Measurements from ENCODE around the gene MUC4.
"Not testable (repeated sequence)": the region's sequence is repeated elsewhere in the genome, so short reads cannot be mapped to it uniquely, and the experiment has no call there.

MUC4 gene

DNA sequence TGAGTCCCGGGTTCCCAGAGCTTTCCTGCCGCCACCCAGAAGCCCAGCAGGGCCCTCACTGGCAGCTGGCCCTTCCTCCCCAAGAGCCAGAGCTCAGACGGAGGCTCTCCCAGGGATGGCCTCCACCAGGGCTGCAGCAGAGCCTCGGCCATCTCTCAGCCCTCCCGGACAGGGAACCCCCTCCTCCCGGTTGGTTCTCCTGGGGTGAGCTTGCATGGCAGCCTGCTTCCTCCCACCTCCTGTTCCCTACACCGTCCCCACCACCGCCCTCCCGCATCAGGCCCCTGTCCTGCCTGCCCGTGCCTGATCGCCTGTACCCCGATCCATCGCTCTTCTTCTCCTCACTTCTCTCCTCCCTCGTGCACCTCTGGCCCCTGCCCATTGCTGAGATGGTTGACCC, 24.1 kb upstream of the MUC4 start:
- no peak overlapping the region for H3K4me3 ChIP-seq (replicated peaks in 1 of 2; ENCODE audit: low read depth in 2 of 2, low read length in 2 of 2)
- no peak for DNase-seq (ENCODE audit: low read depth in 2 of 2)

DNA sequence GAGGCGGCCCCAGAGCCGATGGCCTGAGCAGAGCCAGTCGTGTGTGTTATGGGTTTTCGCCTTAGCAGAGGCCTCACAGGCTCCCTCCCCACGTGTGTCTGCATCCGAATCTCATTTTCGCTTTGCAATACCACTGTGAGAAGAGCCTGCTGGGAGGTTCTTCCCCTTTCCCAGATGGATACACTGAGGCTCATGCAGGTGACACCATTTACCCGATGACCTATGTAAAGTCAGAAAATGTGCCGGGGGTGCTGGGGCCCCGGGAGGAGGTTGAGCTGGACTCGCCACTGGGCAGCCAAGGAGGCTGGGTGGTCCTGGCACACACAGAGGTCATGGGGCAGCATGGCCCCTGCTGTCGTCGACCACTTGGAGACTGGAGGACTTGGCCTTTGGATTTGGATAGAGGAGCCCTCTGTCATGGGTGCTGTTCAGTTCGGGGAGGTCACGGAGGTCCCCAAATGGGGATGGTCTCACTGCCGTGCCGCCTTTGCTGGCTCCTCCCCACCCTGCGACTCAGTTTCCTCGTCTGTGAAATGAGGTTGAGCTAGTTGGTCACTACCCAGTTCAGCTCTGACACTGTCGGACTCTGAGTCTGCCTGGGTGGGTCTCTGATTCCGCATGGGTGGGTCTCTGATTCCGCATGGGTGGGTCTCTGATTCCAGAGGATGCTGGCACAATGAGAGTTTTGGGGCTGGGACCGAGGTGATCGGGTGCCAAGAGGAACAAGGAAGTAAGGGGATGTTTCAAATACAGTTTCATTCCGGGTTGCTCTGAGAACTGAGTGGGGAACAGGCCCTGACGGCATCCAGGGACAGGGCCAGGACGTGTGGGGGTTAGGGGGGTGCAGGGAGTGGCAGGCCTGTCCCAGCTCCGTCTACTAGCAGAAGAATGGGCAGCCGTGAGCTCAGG, 23.2 kb upstream of the MUC4 start:
- no peak for DNase-seq (ENCODE audit: low read depth in 2 of 2)
- H3K4me3 ChIP-seq (replicated peaks in 1 of 2; ENCODE audit: low read depth in 2 of 2, low read length in 2 of 2) = no peak overlapping the region
- TF ChIP-seq, protein P1, sequence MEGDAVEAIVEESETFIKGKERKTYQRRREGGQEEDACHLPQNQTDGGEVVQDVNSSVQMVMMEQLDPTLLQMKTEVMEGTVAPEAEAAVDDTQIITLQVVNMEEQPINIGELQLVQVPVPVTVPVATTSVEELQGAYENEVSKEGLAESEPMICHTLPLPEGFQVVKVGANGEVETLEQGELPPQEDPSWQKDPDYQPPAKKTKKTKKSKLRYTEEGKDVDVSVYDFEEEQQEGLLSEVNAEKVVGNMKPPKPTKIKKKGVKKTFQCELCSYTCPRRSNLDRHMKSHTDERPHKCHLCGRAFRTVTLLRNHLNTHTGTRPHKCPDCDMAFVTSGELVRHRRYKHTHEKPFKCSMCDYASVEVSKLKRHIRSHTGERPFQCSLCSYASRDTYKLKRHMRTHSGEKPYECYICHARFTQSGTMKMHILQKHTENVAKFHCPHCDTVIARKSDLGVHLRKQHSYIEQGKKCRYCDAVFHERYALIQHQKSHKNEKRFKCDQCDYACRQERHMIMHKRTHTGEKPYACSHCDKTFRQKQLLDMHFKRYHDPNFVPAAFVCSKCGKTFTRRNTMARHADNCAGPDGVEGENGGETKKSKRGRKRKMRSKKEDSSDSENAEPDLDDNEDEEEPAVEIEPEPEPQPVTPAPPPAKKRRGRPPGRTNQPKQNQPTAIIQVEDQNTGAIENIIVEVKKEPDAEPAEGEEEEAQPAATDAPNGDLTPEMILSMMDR (IDR thresholded peaks at IDR 0.05; ENCODE audit: low read depth, low read length) = no peak

More for the DNA sequence above, 24.1 kb upstream of the MUC4 start:
- TF ChIP-seq, protein P1 (IDR thresholded peaks at IDR 0.05; ENCODE audit: low read depth, low read length) = no peak

DNA sequence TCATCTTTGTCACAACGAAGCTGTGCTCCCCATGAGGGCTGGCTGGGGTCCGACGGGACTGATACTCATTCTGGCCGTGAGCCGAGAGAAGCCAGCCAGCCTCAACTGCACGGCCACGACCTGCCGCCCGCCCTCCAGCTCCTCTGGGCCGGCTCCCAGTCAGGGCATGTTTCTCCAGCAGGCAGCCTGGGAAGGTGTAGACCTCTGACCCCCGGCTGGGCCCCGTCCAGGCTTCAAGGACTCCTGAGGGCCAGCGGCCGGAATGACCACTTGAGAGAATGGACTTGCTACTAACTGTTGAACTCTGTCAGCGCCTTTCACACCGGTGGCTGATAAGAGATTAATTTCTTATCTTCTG, 18.1 kb upstream of the MUC4 start:
- no peak overlapping the region for H3K4me3 ChIP-seq (replicated peaks in 1 of 2; ENCODE audit: low read depth in 2 of 2, low read length in 2 of 2)
- DNase-seq (ENCODE audit: low read depth in 2 of 2) = no peak
- TF ChIP-seq, protein P1 (IDR thresholded peaks at IDR 0.05; ENCODE audit: low read depth, low read length) = no peak

DNA sequence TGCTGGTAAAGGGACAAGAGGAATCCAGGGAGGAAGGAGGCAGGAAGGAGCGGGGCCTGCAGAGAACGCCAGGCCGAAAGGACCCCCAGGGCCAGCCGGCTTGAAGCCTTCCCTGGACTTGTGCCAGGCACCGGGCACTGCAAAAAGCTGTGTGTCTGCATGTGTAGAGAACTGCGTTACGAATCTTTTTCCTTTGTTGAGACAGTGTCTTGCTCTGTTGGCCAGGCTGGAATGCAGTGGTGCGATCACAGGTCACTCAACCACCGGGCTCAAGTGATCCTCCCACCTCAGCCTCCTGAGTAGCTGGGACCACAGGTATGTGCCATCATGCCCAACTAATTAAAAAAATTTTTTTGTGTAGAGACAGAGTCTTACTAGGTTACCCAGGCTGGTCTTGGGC, 17.0 kb upstream of the MUC4 start:
- TF ChIP-seq, protein P1 (IDR thresholded peaks at IDR 0.05; ENCODE audit: low read depth, low read length) = no peak
- H3K4me3 ChIP-seq (replicated peaks in 1 of 2; ENCODE audit: low read depth in 2 of 2, low read length in 2 of 2) = no peak overlapping the region
- no peak for DNase-seq (ENCODE audit: low read depth in 2 of 2)

DNA sequence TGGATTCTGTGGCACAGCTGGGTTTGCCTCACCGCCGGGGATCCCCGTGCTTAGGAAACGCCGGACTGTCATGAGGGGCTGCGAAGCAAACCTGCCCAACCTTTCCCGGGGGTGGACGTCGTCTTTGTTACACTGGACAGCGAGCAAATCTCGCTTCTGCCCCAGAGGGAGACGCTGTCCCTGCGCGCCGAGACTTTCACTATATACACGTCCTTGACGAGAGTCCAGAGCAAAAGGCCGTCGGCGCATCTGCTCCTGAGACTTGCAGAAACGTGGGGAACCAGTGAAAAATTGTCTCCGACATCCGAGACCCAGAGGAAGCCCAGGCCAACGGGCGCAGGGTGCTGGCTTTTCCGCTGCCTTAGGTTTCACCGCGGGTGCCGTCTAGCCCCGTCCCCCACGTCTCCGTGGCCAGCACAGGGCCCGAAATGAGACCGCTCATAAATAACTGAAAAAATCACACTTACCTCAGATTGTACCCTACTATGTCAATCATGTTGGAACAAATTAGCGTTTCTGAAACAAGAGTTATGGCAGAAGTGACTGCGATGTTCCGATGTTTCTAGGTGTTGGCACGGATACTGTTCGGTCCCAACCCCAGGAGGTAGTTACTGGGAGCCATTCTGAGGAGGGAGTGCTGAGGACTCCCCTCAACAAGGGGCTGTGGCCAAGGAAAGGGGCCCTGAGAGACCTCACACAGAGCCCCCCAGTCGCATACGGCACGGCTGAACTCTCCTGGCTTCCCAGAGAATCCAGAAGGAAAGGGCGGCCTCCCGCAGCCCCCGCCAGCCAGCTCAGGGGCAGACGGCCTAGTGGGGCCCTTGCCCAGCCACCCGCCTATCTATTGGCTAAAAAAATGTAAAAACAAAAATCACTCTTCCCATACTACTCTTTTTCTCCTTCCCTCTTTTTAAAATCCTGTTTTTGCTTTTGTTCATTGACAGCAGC, 14.4 kb upstream of the MUC4 start:
- no peak for DNase-seq (ENCODE audit: low read depth in 2 of 2)
- TF ChIP-seq, protein P1 (IDR thresholded peaks at IDR 0.05; ENCODE audit: low read depth, low read length) = no peak
- H3K4me3 ChIP-seq (replicated peaks in 1 of 2; ENCODE audit: low read depth in 2 of 2, low read length in 2 of 2) = no peak overlapping the region

DNA sequence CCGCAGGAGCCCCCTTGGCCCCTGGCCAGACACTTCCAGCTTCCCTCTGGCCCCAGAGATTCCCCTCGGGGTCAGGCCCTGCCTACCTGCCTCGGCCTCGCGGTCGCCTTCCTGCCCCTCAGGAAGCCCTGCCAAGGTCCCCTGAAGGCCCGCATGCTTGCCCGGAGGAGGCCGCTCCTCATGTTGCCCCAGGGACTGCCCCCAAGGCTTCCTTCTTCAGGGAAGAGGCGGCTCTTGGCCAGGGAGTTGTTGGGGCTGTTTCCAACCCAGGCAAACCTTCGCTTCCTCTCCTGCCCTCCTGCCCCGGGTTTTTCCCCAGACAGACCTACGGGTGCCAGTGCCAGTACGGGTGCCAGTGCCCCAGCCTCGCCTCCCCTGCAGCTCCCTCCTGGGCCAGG, 13.5 kb upstream of the MUC4 start:
- no peak for DNase-seq (ENCODE audit: low read depth in 2 of 2)
- no peak overlapping the region for H3K4me3 ChIP-seq (replicated peaks in 1 of 2; ENCODE audit: low read depth in 2 of 2, low read length in 2 of 2)
- TF ChIP-seq, protein P1 (IDR thresholded peaks at IDR 0.05; ENCODE audit: low read depth, low read length) = no peak

DNA sequence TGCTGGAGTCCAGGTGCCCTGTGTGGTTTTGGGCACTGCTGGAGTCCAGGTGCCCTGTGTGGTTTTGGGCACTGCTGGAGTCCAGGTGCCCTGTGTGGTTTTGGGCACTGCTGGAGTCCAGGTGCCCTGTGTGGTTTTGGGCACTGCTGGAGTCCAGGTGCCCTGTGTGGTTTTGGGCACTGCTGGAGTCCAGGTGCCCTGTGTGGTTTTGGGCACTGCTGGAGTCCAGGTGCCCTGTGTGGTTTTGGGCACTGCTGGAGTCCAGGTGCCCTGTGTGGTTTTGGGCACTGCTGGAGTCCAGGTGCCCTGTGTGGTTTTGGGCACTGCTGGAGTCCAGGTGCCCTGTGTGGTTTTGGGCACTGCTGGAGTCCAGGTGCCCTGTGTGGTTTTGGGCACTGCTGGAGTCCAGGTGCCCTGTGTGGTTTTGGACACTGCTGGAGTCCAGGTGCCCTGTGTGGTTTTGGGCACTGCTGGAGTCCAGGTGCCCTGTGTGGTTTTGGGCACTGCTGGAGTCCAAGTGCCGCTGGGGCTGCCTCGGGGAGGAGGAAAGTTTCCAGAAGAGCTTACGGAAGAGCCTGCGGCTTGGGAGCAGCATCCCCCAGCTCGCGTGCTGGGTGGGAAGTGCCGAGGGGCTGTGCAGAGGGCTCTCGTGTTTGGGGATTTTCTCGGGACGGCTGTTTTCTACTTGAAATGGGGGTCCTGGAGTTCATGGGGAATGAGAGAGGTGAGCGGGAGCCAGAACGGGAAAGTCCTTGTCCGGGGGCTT, 12.9 kb upstream of the MUC4 start:
- not testable (repeated sequence) for H3K4me3 ChIP-seq (replicated peaks in 1 of 2; ENCODE audit: low read depth in 2 of 2, low read length in 2 of 2); DNase-seq (ENCODE audit: low read depth in 2 of 2)
